Myometrial cell (primary cell): Measurements from ENCODE around the gene WNT9A. TPM values are rescaled to one million over a fixed set of nuclear protein-coding genes. Genes with fewer than 3 reads are reported as not detected.

Source experiments
- total RNA-seq: library from RNA; depleted of rRNA; stranded (reverse); fragments of >200 nt; gene quantifications from 2 replicates; pipeline ENCODE4 v1.2.3, GENCODE V29; 2015

The WNT9A gene, protein sequence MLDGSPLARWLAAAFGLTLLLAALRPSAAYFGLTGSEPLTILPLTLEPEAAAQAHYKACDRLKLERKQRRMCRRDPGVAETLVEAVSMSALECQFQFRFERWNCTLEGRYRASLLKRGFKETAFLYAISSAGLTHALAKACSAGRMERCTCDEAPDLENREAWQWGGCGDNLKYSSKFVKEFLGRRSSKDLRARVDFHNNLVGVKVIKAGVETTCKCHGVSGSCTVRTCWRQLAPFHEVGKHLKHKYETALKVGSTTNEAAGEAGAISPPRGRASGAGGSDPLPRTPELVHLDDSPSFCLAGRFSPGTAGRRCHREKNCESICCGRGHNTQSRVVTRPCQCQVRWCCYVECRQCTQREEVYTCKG
- under 0.01 and 0.29 TPM in 2 replicates for total RNA-seq

DNA sequence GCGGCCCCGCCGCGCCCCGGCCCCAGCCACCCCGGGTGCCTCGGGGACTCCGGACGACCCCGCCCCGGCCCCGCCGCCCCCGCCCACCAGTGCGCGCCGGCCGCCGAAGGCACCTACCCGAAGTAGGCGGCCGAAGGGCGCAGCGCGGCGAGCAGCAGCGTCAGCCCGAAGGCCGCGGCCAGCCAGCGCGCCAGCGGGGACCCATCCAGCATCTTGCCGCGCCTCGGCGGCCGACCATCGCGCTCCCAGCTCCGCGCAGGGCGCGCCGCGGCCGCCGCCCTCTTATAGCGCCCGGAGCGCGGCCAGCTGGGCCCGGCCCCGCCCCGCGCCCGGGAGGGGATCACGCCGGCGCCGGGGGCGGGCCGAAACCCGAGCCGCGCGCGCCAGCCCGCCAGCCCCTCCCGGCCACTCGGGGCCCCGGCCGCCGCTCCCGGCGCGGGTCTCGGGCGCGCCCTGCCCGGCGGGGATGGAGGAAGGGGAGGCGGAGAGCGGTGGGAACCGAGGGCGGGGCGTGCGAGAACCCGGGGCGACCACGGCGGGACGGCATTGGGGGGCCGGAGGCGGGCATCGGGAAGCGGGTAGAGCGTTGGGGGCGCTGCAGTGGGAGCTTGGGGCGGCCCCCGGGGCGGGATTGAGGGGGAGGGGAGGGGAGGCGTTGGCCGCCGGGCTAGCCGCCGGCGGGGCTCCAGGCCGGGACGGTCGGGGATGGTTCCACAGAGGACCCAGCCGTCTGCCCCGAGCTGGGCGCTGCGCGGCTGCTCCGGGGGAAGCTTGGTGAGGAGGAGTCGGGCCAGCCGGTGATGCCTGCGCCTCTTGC, at the start of gene WNT9A:
Gene WNT9A (minus strand): TSS at position 257 of the 817 bp plus-strand sequence. CDS start 45 bp downstream, at position 212.

Other genes with a start within 250 kb of the WNT9A start
- 24.3 and 32.3 TPM in 2 replicates for gene JMJD4, start 212.6 kb downstream of the WNT9A start, total RNA-seq
- gene SNAP47, start 212.5 kb downstream of the WNT9A start, total RNA-seq = 42.1 and 45.9 TPM in 2 replicates
- gene PRSS38, start 132.3 kb downstream of the WNT9A start, total RNA-seq = not detected in 2 replicates
- not detected in 2 replicates for gene WNT3A, start 59.1 kb upstream of the WNT9A start, total RNA-seq
- gene ARF1, start 134.8 kb upstream of the WNT9A start, total RNA-seq = 604 and 664 TPM in 2 replicates
- 21.1 and 24.5 TPM in 2 replicates for gene C1orf35, start 155.4 kb upstream of the WNT9A start, total RNA-seq
- gene MRPL55, start 161.4 kb upstream of the WNT9A start, total RNA-seq = 102 and 117 TPM in 2 replicates
- 404 and 525 TPM in 2 replicates for gene GUK1, start 192.3 kb upstream of the WNT9A start, total RNA-seq
- gene GJC2, start 202.0 kb upstream of the WNT9A start, total RNA-seq = 3.9 and 4.0 TPM in 2 replicates
- gene IBA57, start 217.9 kb upstream of the WNT9A start, total RNA-seq = 2.3 and 7.4 TPM in 2 replicates